ENCODE data around the gene DNAH10. TPM values are rescaled to one million over a fixed set of nuclear protein-coding genes. Genes with fewer than 3 reads are reported as not detected.
A peak's percentile ranks its signal among the peaks of the same experiment; 100 is the strongest.

DNAH10 gene
- total RNA-seq, 2 donors from 2014 or later, result 0.09 to 0.64 TPM

GRCh38 chr12:123726962-123727361, 35.1 kb upstream of the DNAH10 start:
- peaks cover 87% of the 10 kb centered on the region for H3K36me3 ChIP-seq (ENCODE audit: control insufficient read depth, insufficient read depth, low read length)
- 83 to 94% methylated on average over 2 of the region's 2 CpGs for WGBS, 2 experiments (ENCODE audit: insufficient coverage in 1 of 2, insufficient read length in 1 of 2)

GRCh38 chr12:123727878-123728277, 34.2 kb upstream of the DNAH10 start:
- DNase-seq, result no peak

More at GRCh38 chr12:123726962-123727361, 35.1 kb upstream of the DNAH10 start:
- Histone ChIP-seq H3K4me3 (ENCODE audit: low read length) (no peak overlapping the region), H3K27me3 (ENCODE audit: control insufficient read depth, insufficient read depth, low read length, poor library complexity, severe bottlenecking) (no peaks in the 10 kb centered on the region), H3K4me1 (ENCODE audit: control insufficient read depth, insufficient read depth, low read length) (peaks cover 4% of the 10 kb centered on the region), H3K9me3 (ENCODE audit: control insufficient read depth, low read length) (no peaks in the 10 kb centered on the region), H3K27ac (ENCODE audit: low read depth, low read length) (no peak overlapping the region), H3K9ac (ENCODE audit: extremely low read depth, low read length, poor library complexity, severe bottlenecking) (no peak overlapping the region)
- TF ChIP-seq CTCF (conservative IDR thresholded peaks at IDR 0.05), result no peak
- Mint-ChIP-seq H3K36me3 (ENCODE audit: low read depth) (peaks cover 82% of the 10 kb centered on the region), H3K27ac (no peak overlapping the region), H3K4me3 (no peak overlapping the region), H3K27me3 (ENCODE audit: insufficient read depth) (no peaks in the 10 kb centered on the region), H3K9me3 (no peaks in the 10 kb centered on the region), H3K4me1 (peaks cover 9% of the 10 kb centered on the region)
- no peak for DNase-seq

GRCh38 chr12:123731596-123731995, 30.5 kb upstream of the DNAH10 start:
- Mint-ChIP-seq H3K4me1 (no peaks in the 10 kb centered on the region), H3K4me3 (no peak overlapping the region), H3K27ac (peak overlapping the region; percentile 42), H3K9me3 (no peaks in the 10 kb centered on the region), H3K27me3 (ENCODE audit: insufficient read depth) (no peaks in the 10 kb centered on the region), H3K36me3 (ENCODE audit: low read depth) (peaks cover 88% of the 10 kb centered on the region)
- Histone ChIP-seq H3K9me3 (ENCODE audit: control insufficient read depth, low read length) (no peaks in the 10 kb centered on the region), H3K27ac (ENCODE audit: low read depth, low read length) (no peak overlapping the region), H3K4me3 (ENCODE audit: low read length) (no peak overlapping the region), H3K9ac (ENCODE audit: extremely low read depth, low read length, poor library complexity, severe bottlenecking) (no peak overlapping the region), H3K27me3 (ENCODE audit: control insufficient read depth, insufficient read depth, low read length, poor library complexity, severe bottlenecking) (no peaks in the 10 kb centered on the region), H3K36me3 (ENCODE audit: control insufficient read depth, insufficient read depth, low read length) (peaks cover 86% of the 10 kb centered on the region), H3K4me1 (ENCODE audit: control insufficient read depth, insufficient read depth, low read length) (no peaks in the 10 kb centered on the region)
- 78 to 83% methylated on average over 2 of the region's 2 CpGs for WGBS, 2 experiments (ENCODE audit: insufficient coverage in 1 of 2, insufficient read length in 1 of 2)
- no peak for DNase-seq
- TF ChIP-seq CTCF (conservative IDR thresholded peaks at IDR 0.05), result no peak

More at GRCh38 chr12:123727878-123728277, 34.2 kb upstream of the DNAH10 start:
- no peak for TF ChIP-seq CTCF (conservative IDR thresholded peaks at IDR 0.05)
- Histone ChIP-seq H3K4me3 (ENCODE audit: low read length) (no peak overlapping the region), H3K36me3 (ENCODE audit: control insufficient read depth, insufficient read depth, low read length) (peaks cover 84% of the 10 kb centered on the region), H3K4me1 (ENCODE audit: control insufficient read depth, insufficient read depth, low read length) (no peaks in the 10 kb centered on the region), H3K27me3 (ENCODE audit: control insufficient read depth, insufficient read depth, low read length, poor library complexity, severe bottlenecking) (no peaks in the 10 kb centered on the region), H3K27ac (ENCODE audit: low read depth, low read length) (no peak overlapping the region), H3K9me3 (ENCODE audit: control insufficient read depth, low read length) (no peaks in the 10 kb centered on the region), H3K9ac (ENCODE audit: extremely low read depth, low read length, poor library complexity, severe bottlenecking) (no peak overlapping the region)
- Mint-ChIP-seq H3K4me3 (no peak overlapping the region), H3K9me3 (no peaks in the 10 kb centered on the region), H3K36me3 (ENCODE audit: low read depth) (peaks cover 82% of the 10 kb centered on the region), H3K27ac (no peak overlapping the region), H3K27me3 (ENCODE audit: insufficient read depth) (no peaks in the 10 kb centered on the region), H3K4me1 (peaks cover 1% of the 10 kb centered on the region)
- 100% methylated on average over 2 to 3 of the region's 3 CpGs for WGBS, 2 experiments (ENCODE audit: insufficient coverage in 1 of 2, insufficient read length in 1 of 2)
